ENCODE measurements around the gene DGKZ. TPM values are rescaled to one million over a fixed set of nuclear protein-coding genes. Genes with fewer than 3 reads are reported as not detected.

The DGKZ gene
- total RNA-seq, 1 experiment from 2014 or later, result 68.9 TPM

DNA sequence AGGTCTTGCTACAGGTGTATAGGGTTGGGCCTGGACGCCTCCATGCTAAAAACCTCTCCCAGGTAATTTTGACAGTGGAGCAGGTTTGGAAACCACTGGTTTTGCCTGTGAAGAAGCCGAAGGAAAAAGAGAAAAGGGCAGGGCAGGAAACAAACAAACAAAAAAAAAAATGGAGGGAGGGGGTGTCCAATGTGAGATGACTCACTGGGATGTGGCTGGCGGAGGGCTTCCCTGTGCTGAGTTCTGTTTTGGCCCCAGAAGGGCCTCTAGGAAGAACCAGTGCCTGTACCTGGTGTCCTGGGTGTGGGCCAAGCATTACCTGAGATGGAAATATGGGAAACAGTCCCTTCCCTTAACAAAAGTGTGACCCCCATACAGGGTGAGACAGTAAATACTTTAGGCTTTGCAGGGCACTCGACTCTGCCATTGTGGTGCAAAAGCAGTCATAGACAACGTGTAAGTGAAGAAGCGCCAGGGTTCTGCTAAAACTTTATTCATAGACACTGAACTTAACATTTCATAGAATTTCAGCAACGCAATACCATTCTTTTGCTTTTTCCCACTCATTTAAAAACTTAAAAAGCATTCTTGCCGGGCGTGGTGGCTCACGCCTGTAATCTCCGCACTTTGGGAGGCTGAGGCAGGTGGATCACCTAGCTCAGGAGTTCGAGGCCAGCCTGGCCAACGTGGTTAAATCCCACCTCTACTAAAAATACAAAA lies 9.5 kb upstream of the DGKZ start:
- no peak overlapping the region for H3K4me2 ChIP-seq (ENCODE audit: insufficient read depth, insufficient read length, low read length)
- no peak overlapping the region for H3K23ac ChIP-seq (ENCODE audit: insufficient read length, low read depth, low read length)
- no peaks in the 10 kb centered on the region for H3K79me1 ChIP-seq (ENCODE audit: insufficient read depth, low read depth, low read length, poor library complexity, severe bottlenecking)
- no peaks in the 10 kb centered on the region for H4K20me1 ChIP-seq (ENCODE audit: control insufficient read depth, insufficient read depth, insufficient read length)
- DNase-seq, result no peak
- no peak overlapping the region for H3K56ac ChIP-seq (ENCODE audit: insufficient read length, low read depth, low read length)
- H3K27me3 ChIP-seq (ENCODE audit: insufficient read depth, low read length), result peaks cover 6% of the 10 kb centered on the region; the same call in 1 of the 2 replicates
- H3K4me1 ChIP-seq (ENCODE audit: insufficient read depth, low read length), result peaks cover 32% of the 10 kb centered on the region
- H3K4me3 Mint-ChIP-seq, result peak overlapping the region in 1 of 2 experiments; percentile 64; a peak in 1 of 5 replicates
- H3K27ac ChIP-seq (ENCODE audit: insufficient read length, low read depth, low read length), result no peak overlapping the region
- H2BK120ac ChIP-seq (ENCODE audit: low read depth, low read length, poor library complexity, severe bottlenecking), result no peak overlapping the region
- H3K36me3 Mint-ChIP-seq (ENCODE audit: insufficient read depth in 1 of 3, low read depth in 3 of 3), result no peaks in the 10 kb centered on the region; a peak in 1 of 7 replicates
- TF ChIP-seq, protein P1, sequence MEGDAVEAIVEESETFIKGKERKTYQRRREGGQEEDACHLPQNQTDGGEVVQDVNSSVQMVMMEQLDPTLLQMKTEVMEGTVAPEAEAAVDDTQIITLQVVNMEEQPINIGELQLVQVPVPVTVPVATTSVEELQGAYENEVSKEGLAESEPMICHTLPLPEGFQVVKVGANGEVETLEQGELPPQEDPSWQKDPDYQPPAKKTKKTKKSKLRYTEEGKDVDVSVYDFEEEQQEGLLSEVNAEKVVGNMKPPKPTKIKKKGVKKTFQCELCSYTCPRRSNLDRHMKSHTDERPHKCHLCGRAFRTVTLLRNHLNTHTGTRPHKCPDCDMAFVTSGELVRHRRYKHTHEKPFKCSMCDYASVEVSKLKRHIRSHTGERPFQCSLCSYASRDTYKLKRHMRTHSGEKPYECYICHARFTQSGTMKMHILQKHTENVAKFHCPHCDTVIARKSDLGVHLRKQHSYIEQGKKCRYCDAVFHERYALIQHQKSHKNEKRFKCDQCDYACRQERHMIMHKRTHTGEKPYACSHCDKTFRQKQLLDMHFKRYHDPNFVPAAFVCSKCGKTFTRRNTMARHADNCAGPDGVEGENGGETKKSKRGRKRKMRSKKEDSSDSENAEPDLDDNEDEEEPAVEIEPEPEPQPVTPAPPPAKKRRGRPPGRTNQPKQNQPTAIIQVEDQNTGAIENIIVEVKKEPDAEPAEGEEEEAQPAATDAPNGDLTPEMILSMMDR (conservative IDR thresholded peaks at IDR 0.05), result no peak
- H3K9me3 Mint-ChIP-seq, result no peaks in the 10 kb centered on the region
- no peak overlapping the region for H4K5ac ChIP-seq (ENCODE audit: insufficient read length, low read depth, low read length)
- H3K27me3 Mint-ChIP-seq (ENCODE audit: low read depth), result peaks cover 25% of the 10 kb centered on the region
- H2AK5ac ChIP-seq (ENCODE audit: insufficient read length, low read length), result no peak overlapping the region
- no CpG with 5 or more reads among the region's 13 CpGs for WGBS (ENCODE audit: extremely low coverage, insufficient read length, low lambda C conversion rate)
- no peak overlapping the region for H4K91ac ChIP-seq (ENCODE audit: insufficient read length, low read depth, low read length)
- no peak overlapping the region for H2BK15ac ChIP-seq (ENCODE audit: low read depth, low read length)
- H4K8ac ChIP-seq (replicated peaks; ENCODE audit: insufficient read length, low read depth, low read length), result no peak overlapping the region
- no peaks in the 10 kb centered on the region for H3K9me3 ChIP-seq (ENCODE audit: control insufficient read depth, low read depth, low read length)
- H3K4ac ChIP-seq (ENCODE audit: low read depth, low read length), result no peak overlapping the region
- no peak overlapping the region for H2BK12ac ChIP-seq (ENCODE audit: insufficient read length, low read depth, low read length)
- H3K14ac ChIP-seq (ENCODE audit: insufficient read depth, low read length), result no peak overlapping the region
- H2AFZ ChIP-seq (ENCODE audit: low read length), result no peak overlapping the region
- H2BK5ac ChIP-seq (ENCODE audit: insufficient read length, low read length), result no peak overlapping the region
- H3T11ph ChIP-seq (ENCODE audit: low read length), result no peak overlapping the region
- peaks cover 69 to 89% of the 10 kb centered on the region in 2 experiments for H3K4me1 Mint-ChIP-seq
- H3K27ac Mint-ChIP-seq, result peak overlapping the region; percentile 51 to 98 (median 98); a peak in 6 of 7 replicates
- peaks cover 7% of the 10 kb centered on the region for H3K23me2 ChIP-seq (ENCODE audit: insufficient read length, low read depth, low read length, poor library complexity, severe bottlenecking)
- H3K18ac ChIP-seq (ENCODE audit: insufficient read length, low read depth, low read length), result no peak overlapping the region
- H2BK20ac ChIP-seq (ENCODE audit: low read depth, low read length, poor library complexity, severe bottlenecking), result no peak overlapping the region
- H3K9ac ChIP-seq (ENCODE audit: extremely low read depth, insufficient read length, low read length), result no peak overlapping the region
- H3K79me2 ChIP-seq (ENCODE audit: insufficient read depth, low read length), result no peaks in the 10 kb centered on the region
